ENCODE results near the gene CEMP1.
A peak's percentile ranks its signal among the peaks of the same experiment; 100 is the strongest.

Gene CEMP1

GRCh38 chr16:2501946-2502895, 29.0 kb downstream of the CEMP1 start:
- DNase-seq (no peak), ATAC-seq (no peak)

GRCh38 chr16:2500918-2501750, 30.1 kb downstream of the CEMP1 start:
- peak; percentile 88 for ATAC-seq
- DNase-seq = peak; percentile 85

GRCh38 chr16:2500430-2500917, 30.7 kb downstream of the CEMP1 start:
- ATAC-seq (no peak), DNase-seq (no peak)

GRCh38 chr16:2499890-2500429, 31.2 kb downstream of the CEMP1 start:
- no peak for ATAC-seq

GRCh38 chr16:2499454-2499853, 31.8 kb downstream of the CEMP1 start:
- DNase-seq (no peak), ATAC-seq (no peak)

More at GRCh38 chr16:2499890-2500429, 31.2 kb downstream of the CEMP1 start:
- no peak for DNase-seq

- DNase-seq (no peak), ATAC-seq (no peak)
Observed at GRCh38 chr16:2498531-2499253, 32.5 kb downstream of the CEMP1 start.

GRCh38 chr16:2497695-2498484, 33.3 kb downstream of the CEMP1 start:
- DNase-seq = no peak
- no peak for ATAC-seq

GRCh38 chr16:2497116-2497630, 34.0 kb downstream of the CEMP1 start:
- ATAC-seq (no peak), DNase-seq (no peak)

- DNase-seq (no peak), ATAC-seq (no peak)
Observed at GRCh38 chr16:2496223-2497115, 34.7 kb downstream of the CEMP1 start.

GRCh38 chr16:2495041-2495440, 36.2 kb downstream of the CEMP1 start:
- no peak for ATAC-seq
- no peak for DNase-seq

GRCh38 chr16:2494616-2495015, 36.6 kb downstream of the CEMP1 start:
- ATAC-seq = no peak

GRCh38 chr16:2493605-2494004, 37.6 kb downstream of the CEMP1 start:
- DNase-seq (no peak), ATAC-seq (no peak)

More at GRCh38 chr16:2494616-2495015, 36.6 kb downstream of the CEMP1 start:
- DNase-seq = no peak

- DNase-seq (no peak), ATAC-seq (no peak)
Observed at GRCh38 chr16:2492292-2492691, 38.9 kb downstream of the CEMP1 start.

GRCh38 chr16:2490190-2491105, 40.8 kb downstream of the CEMP1 start:
- ATAC-seq (no peak), DNase-seq (no peak)

GRCh38 chr16:2489581-2489980, 41.6 kb downstream of the CEMP1 start:
- DNase-seq (no peak), ATAC-seq (no peak)

GRCh38 chr16:2487903-2488531, 43.2 kb downstream of the CEMP1 start:
- no peak for DNase-seq
- no peak for ATAC-seq

GRCh38 chr16:2487517-2487842, 43.7 kb downstream of the CEMP1 start:
- no peak for ATAC-seq

More at GRCh38 chr16:2487517-2487842, 43.7 kb downstream of the CEMP1 start:
- no peak for DNase-seq
